Hematopoietic multipotent progenitor cell treated with erythropoietin and hydrocortisone succinate and interleukin-3 and kit ligand, for 8 days (in vitro differentiated cells): ENCODE results near the gene TRIO.
"Not testable (repeated sequence)": the region's sequence is repeated elsewhere in the genome, so short reads cannot be mapped to it uniquely, and the experiment has no call there.

ENCODE experiments used
- DNase-seq: peaks from one replicate; pipeline ENCODE4 v3.0.0-alpha.2; 2015

Gene TRIO

DNA sequence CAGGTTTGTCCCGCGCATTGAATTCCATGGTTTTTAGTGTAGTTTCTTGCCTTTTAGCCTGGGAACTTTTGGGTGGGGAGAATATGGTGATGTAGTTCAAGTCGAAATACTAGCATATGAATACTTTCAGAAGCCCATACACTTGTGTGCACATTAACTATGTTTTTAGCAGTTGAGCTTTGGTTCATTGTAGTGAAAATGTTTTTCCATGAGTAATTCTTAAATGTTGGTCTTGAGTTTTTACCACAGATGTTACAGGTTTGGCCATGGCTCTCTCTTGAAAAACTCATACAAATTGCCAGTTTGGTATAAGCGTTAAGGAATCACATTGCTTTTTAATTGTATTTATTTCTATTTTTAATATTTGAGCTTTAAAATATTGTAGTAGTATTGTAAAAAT lies 45.6 kb downstream of the TRIO start:
- DNase-seq: no peak

- no peak for DNase-seq
These were observed 46.5 kb downstream of the TRIO start for GRCh38 chr5:14189680-14190079.

DNA sequence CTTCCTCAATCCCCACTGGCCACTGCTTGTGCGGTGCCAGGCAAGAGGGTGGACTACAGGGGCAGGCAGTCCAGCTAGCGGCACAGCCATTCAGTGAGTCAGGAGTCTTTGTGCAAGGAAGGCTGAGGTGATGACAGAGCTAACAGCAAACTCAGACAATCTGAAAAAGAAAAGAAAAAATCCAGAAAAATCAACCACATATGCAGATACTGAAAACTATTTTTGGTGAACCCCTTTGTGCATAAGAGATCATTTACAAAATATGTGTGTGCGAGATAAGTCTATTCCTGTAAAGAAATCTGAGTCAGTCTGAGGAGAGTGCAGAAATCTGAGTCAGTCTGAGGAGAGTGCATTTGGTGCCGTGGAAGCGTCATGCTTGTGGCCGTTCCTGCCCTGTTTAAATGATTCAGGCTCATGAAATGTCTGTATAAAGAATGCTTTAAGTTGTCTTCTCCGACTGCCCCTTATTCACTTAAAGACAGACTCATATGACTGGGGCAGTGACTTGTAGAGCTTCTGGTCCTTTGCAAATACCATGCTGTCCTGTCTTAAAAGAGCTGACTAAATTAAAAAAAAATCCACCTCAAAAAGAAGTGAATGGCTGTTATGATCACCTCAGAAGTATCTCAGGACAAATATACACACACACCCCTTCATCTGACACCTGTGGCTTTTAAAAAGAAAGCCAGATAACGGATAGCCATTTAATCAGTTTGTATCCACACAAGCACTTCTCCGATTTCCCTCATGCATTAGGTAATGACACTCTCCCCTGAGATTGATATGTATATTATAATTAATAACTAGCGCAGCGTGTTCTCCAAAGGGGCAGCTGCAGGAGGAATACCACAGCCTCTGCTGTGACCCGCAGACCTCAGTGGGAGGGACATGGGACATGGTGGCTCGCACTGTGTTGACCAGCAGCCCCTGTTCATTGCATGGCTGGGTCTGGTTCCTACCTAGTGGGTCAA lies 47.3 kb downstream of the TRIO start:
- DNase-seq: no peak

DNA sequence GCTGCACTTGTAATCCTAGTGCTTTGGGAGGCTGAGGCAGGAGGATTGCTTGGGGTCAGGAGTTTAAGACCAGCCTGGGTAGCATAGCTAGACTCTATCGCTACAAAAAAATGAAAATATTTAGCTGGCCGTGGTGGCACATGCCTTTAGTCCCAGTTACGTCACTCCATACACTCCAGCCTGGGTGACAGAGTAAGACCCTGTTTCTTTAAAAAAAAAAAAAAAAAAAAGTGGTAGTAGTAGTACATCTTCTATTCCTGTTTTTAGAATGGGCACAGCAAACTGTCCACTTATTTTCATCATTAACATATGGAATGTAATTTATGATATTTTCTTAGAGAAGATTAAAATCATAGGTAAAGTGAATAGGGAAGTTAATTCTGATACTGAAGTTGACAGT lies 48.2 kb downstream of the TRIO start:
- DNase-seq: no peak

- DNase-seq: no peak
These were observed 50.4 kb downstream of the TRIO start for GRCh38 chr5:14193496-14193895.

DNA sequence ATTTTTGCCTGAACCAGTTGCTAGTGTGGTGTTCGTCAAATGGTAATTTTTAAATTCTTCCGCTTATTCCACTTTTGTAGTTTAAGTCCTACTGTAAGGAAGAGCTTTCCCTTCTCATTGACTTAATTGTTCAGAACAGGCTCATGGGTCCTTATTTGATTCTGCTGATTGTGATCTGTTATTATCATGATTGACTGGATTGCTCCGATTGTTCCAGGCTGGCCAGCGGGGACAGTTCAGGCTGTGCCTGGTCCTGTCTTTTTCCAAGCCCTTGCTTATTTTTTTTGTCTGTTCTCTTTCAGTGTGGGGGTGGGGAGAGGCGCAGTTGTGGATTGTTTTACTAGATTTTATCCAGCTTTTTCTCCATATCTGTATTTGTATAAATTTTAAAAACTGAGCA lies 52.4 kb downstream of the TRIO start:
- DNase-seq: no peak

GRCh38 chr5:14197056-14197455 lies 53.9 kb downstream of the TRIO start:
- DNase-seq: no peak

DNA sequence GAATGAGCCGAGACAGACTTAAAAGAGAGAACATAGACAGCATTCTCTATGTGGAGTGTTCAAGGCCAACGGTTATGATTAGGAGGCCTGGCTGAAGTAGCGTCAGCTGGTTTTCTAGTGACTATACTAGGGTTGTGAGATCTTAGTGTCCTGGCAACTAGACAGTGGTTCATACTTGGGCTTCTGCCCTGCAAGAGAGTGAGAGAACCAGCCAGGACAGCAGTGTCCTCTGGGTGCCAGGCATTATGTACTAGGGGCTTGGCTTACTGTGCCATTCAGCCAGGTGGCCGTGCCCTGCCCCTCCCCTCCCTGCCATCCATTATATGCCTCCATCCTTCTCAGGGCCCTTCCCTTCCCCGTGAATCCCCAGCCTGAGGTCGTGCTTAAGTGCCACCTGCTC lies 56.8 kb downstream of the TRIO start:
- DNase-seq: no peak

GRCh38 chr5:14200312-14200990 lies 57.3 kb downstream of the TRIO start:
- no peak for DNase-seq

- DNase-seq: peak; percentile 18
These were observed 58.3 kb downstream of the TRIO start for GRCh38 chr5:14201325-14202045.

GRCh38 chr5:14202462-14202861 lies 59.3 kb downstream of the TRIO start:
- peak; percentile 40 for DNase-seq

- DNase-seq: no peak
These were observed 61.0 kb downstream of the TRIO start for GRCh38 chr5:14204011-14204670.

DNA sequence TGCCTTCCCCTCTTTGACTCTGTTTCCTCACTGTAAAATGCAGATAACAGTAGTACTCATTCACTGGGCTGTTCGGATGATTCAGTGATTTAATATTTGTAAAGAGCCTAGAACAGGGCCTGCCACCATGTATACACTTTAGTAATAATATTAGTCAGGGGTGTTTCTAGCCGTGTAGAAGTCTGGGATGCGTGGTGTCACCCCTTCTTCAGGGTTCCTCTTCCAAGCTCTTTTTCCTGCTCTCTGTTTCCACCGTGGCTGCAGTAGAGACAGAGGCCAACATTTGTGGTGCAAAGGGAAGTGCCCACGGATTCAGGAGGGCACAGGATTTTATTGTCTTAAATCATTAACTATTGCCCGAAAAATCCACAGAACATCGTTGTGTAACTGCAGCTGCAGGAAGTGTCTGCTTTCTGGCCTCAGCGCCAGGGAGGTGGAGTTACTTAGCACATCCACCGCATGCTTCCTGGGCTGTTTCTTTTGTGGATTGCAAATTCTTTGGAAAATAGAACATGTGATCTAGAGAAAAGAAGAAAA lies 61.7 kb downstream of the TRIO start:
- DNase-seq: peak; percentile 33

GRCh38 chr5:14206028-14206725 lies 63.0 kb downstream of the TRIO start:
- DNase-seq: no peak

DNA sequence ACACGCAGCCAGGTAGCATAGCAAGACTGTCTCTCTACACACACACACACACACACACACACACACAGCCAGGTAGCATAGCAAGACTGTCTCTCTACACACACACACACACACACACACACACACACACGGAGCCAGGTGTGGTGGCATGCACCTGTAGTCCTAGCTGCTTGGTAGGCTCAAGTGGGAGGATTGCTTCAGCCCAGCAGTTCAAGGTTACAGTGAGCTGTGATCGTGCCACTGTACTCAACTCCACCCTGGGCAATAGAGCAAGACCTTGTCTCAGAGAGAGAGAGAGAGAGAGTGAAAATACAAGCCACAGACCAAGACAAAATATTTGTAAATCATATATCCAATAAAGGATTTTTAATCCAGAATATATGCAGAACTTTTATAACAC lies 64.3 kb downstream of the TRIO start:
- not testable (repeated sequence) for DNase-seq

DNA sequence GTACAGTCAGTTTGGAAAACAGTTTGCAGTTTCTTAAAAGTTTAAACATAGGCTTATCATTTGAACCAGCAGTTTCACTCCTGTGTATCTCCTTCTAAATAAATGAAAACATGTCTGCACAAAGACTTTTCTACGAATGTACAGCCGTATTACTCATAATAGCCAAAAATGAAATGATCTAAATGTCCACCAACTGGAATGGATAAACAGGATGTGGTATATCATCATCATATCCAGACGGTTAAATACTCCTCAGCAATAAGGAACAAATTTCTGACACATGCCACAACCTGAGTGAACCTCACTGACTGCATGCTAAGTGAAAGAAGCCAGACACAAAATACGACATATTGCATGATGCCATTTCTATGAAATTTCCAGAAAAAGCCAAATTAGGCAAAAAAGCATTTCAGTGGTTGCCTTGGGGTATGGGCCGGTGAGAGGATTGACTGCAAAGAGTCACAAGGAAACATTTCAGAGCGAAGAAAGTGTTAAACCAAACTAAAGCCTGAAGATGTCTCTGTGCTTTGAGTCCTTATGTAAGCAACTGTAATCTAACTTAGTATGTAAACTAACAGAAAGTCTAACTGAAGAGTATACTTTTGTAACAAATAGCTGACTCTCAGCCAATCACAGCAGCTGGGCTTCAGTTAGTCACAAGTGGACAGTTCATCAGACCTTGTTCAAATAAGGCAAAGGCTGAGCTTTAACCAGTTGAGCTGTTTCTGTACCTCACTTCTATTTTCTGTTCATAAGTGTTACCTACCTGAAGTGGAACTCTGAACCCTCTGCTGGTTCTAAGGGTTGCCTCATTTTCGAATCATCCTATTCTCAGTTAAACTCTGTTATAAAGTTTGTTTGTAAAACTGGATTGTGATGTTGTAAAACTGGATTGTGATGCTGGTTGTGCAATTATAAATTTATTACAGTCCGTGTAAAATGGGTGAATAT lies 65.2 kb downstream of the TRIO start:
- peak; percentile 42 for DNase-seq

- no peak for DNase-seq
These were observed 66.2 kb downstream of the TRIO start for GRCh38 chr5:14209222-14209822.

GRCh38 chr5:14209836-14210235 lies 66.7 kb downstream of the TRIO start:
- DNase-seq: no peak

DNA sequence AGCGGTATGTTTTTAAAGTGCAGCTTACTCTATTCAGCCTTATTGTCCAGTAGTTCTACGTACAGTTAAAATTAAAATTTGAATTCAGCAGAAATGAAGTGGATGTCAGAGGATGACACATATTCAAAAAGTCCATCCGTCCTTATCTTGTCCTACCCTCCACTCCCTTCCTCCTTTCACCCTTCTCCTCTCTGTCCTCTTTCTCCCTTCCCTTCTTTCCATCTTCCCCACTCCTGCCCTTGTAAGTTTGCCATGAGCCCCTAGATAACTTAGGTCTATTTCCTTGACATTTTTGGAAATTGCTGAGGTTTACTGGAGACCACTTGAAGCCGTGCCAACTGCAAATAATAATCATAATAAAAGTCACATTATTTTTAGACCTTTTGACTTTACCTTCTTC lies 67.6 kb downstream of the TRIO start:
- DNase-seq: no peak
